ENCODE results near the gene STAT6. TPM values are rescaled to one million over a fixed set of nuclear protein-coding genes. Genes with fewer than 3 reads are reported as not detected.

STAT6 gene
- total RNA-seq, 1 experiment from 2014 or later = 44.2 TPM

DNA sequence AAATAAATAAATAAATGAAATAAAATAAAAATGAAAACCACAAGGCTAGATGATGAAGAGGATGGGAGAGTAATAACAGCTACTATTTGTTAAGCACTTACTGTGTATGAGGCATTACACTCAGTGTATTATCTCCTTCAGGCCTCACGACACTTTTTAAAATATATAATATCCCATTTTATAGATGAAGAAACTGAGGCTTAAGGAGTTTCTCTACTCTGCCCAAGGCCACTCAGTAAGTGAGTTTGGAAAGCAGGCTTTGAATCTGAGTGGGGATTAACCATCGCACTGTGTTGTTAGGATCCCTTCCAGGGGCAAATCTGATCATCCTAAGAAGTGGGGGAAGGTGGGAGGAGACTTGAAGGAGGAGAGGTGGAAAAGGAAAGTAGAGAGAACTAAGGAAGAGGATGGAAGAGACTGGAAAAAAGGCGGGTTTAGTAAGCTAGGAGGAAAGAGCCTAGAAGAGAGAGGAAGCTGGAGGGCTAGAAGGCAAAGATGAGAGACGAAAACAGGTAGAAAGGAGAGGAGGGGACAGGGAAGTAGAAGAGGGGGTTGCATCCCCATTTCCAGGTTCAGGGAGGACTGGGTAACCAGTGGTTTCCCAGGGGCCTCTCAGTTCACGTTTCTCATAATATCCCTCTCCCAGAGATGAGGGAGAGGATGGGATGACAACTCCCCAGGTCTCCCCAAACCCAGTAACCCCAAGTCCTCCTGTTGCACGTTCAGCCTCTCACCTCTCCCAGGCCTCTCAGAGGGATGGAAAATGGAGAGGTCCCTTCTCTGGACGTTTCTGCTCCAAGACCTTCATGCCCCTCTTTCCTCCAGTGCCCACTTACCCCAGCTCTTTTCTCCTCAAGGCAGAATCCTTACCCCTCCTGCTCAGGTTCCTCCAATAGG is 1.7 kb downstream of the STAT6 start:
- H3K36me3 Mint-ChIP-seq (ENCODE audit: insufficient read depth, unreplicated experiment) = peaks cover 18% of the 10 kb centered on the region
- H3K4me1 ChIP-seq = 0 out of 2 replicates have a peak, but pooled peaks cover 3% of the 10 kb centered on the region
- H3K27me3 ChIP-seq (replicated peaks; ENCODE audit: control insufficient read depth, insufficient read depth, low read length) = no peaks in the 10 kb centered on the region
- H3K4me1 Mint-ChIP-seq (ENCODE audit: low read depth, unreplicated experiment) = peaks cover 13% of the 10 kb centered on the region
- no TSS peak for BruUV-seq (replicated peaks)
- DNase-seq = no peak
- peak overlapping the region; percentile 5 for H3K27ac Mint-ChIP-seq (ENCODE audit: unreplicated experiment)
- no peaks in the 10 kb centered on the region for H3K9me3 ChIP-seq
- H3K27me3 Mint-ChIP-seq (ENCODE audit: insufficient read depth, unreplicated experiment) = no peaks in the 10 kb centered on the region
- ChIA-PET POLR2A (interaction anchor here (3.4 kb wide), 1 partner anchor 21 kb away, joined by 56 read pairs; the partner anchor contains the start of gene NAB2), CTCF (interaction anchor here (1.1 to 3.0 kb wide), 3 partner anchors 8 to 40 kb away, joined by 4 to 36 read pairs (median 33); partner anchors contain the start of gene NEMP1)
- no peaks in the 10 kb centered on the region for H3K9me3 Mint-ChIP-seq (ENCODE audit: unreplicated experiment)
- intact Hi-C loops (cut with micrococcal nuclease; ENCODE audit: unreplicated experiment) = no loop called here
- peaks cover 2% of the 10 kb centered on the region; the same call in 1 of the 2 replicates for H3K36me3 ChIP-seq (ENCODE audit: control insufficient read depth, insufficient read depth, low read length)
- peak overlapping the region; percentile 89 for H3K4me3 Mint-ChIP-seq (ENCODE audit: unreplicated experiment)
- TF ChIP-seq, protein P1, sequence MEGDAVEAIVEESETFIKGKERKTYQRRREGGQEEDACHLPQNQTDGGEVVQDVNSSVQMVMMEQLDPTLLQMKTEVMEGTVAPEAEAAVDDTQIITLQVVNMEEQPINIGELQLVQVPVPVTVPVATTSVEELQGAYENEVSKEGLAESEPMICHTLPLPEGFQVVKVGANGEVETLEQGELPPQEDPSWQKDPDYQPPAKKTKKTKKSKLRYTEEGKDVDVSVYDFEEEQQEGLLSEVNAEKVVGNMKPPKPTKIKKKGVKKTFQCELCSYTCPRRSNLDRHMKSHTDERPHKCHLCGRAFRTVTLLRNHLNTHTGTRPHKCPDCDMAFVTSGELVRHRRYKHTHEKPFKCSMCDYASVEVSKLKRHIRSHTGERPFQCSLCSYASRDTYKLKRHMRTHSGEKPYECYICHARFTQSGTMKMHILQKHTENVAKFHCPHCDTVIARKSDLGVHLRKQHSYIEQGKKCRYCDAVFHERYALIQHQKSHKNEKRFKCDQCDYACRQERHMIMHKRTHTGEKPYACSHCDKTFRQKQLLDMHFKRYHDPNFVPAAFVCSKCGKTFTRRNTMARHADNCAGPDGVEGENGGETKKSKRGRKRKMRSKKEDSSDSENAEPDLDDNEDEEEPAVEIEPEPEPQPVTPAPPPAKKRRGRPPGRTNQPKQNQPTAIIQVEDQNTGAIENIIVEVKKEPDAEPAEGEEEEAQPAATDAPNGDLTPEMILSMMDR (IDR thresholded peaks at IDR 0.05; ENCODE audit: insufficient read depth in 1 of 2, low read depth in 1 of 2, low read length in 1 of 2, severe bottlenecking in 1 of 2, unreplicated experiment in 1 of 2) = no peak
- H3K4me3 ChIP-seq (ENCODE audit: low read depth, low read length) = peak overlapping the region; percentile 43

DNA sequence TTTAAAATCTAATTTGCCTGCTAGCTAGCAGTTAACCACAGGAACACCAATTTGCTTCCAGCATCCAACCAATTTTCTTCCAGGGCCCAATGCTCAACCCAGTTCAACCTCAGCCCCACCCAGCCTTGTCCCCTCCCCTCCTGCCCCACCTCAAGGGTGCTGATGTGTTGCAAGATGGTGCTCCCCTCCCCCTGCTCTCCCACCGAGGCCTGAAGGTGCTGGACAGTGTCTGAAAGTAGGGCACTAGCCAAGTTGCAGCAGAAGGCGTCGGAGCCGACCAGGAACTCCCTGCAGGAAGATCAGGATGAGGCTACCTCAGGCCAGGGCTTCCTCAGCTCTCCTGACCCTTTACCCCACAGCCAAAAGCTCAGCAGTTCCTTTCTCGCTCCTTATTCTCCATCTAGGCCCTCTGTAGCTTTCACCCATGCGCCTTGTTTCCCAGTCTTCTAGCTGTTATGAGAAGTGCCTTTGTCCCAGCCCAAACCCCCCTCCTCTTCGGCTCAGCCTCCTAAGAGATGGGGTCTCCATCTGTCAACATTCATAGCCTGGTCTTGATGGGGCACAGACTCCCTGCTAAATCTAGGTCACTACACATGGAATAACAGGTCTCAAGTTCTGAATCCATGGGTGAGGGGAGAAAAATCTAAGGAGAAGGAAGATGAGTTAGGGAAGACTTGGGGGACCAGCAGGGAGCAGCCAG is 3.6 kb downstream of the STAT6 start:
- no peak for DNase-seq
- Histone ChIP-seq H3K27me3 (replicated peaks; ENCODE audit: control insufficient read depth, insufficient read depth, low read length) (no peaks in the 10 kb centered on the region), H3K4me1 (peaks cover 2% of the 10 kb centered on the region; the same call in 1 of the 2 replicates), H3K36me3 (ENCODE audit: control insufficient read depth, insufficient read depth, low read length) (peaks cover 2% of the 10 kb centered on the region; the same call in 1 of the 2 replicates), H3K4me3 (ENCODE audit: low read depth, low read length) (no peak overlapping the region), H3K9me3 (no peaks in the 10 kb centered on the region)
- Mint-ChIP-seq H3K36me3 (ENCODE audit: insufficient read depth, unreplicated experiment) (peaks cover 19% of the 10 kb centered on the region), H3K4me1 (ENCODE audit: low read depth, unreplicated experiment) (peaks cover 9% of the 10 kb centered on the region), H3K9me3 (ENCODE audit: unreplicated experiment) (no peaks in the 10 kb centered on the region), H3K4me3 (ENCODE audit: unreplicated experiment) (no peak overlapping the region), H3K27me3 (ENCODE audit: insufficient read depth, unreplicated experiment) (no peaks in the 10 kb centered on the region), H3K27ac (ENCODE audit: unreplicated experiment) (no peak overlapping the region)
- TF ChIP-seq, protein P1 (IDR thresholded peaks at IDR 0.05; ENCODE audit: insufficient read depth in 1 of 2, low read depth in 1 of 2, low read length in 1 of 2, severe bottlenecking in 1 of 2, unreplicated experiment in 1 of 2) = no peak
- POLR2A ChIA-PET = no interaction called here
- no TSS peak for BruUV-seq (replicated peaks)
- CTCF ChIA-PET = no interaction called here
- intact Hi-C loops (cut with micrococcal nuclease; ENCODE audit: unreplicated experiment) = no loop called here

DNA sequence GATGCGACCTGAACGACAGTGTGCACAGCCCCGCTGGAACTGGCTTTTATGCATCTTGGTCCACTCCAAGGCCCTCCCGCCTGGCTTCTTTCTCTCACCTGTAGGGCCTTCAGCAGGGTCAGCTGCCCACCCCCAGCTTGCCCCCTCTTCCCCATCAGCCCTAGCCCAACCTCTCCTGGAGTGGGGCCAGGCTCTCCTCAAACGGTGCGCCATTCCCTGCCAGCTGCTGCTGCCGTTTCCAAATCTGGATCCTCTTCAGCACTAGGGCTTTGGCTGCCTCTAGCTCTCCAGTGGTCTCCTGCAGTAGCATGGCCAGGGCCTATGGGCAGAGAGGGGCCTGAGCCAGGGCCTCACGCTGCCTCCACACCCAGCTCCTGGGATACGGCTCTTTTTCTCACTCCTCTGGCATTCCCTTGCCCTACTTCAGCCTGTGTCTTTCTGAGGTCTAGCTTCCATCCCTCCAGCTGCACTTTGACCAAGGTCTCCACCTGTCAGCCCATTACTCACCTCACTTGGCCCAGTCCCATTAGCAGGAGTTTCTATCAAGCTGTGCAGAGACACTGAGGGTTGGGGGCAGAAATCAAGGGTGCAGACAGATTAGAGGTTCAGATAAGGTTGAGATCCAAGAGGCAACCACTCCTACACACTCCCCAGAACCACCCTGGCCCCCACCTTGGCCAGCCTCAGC is 5.0 kb downstream of the STAT6 start:
- H3K9me3 Mint-ChIP-seq (ENCODE audit: unreplicated experiment) = no peaks in the 10 kb centered on the region
- H3K36me3 Mint-ChIP-seq (ENCODE audit: insufficient read depth, unreplicated experiment) = peaks cover 12% of the 10 kb centered on the region
- TF ChIP-seq, protein P1 (IDR thresholded peaks at IDR 0.05; ENCODE audit: insufficient read depth in 1 of 2, low read depth in 1 of 2, low read length in 1 of 2, severe bottlenecking in 1 of 2, unreplicated experiment in 1 of 2) = no peak
- no peak for DNase-seq
- POLR2A ChIA-PET = interaction anchor here (0.6 kb wide), 1 partner anchor 124 kb away, joined by 3 read pairs; no protein-coding TSS in a partner anchor
- Histone ChIP-seq H3K36me3 (ENCODE audit: control insufficient read depth, insufficient read depth, low read length) (peaks cover 2% of the 10 kb centered on the region; the same call in 1 of the 2 replicates), H3K27me3 (replicated peaks; ENCODE audit: control insufficient read depth, insufficient read depth, low read length) (no peaks in the 10 kb centered on the region), H3K9me3 (no peaks in the 10 kb centered on the region), H3K4me3 (ENCODE audit: low read depth, low read length) (no peak overlapping the region), H3K4me1 (peaks cover 11% of the 10 kb centered on the region)
- H3K4me1 Mint-ChIP-seq (ENCODE audit: low read depth, unreplicated experiment) = peaks cover 7% of the 10 kb centered on the region
- intact Hi-C loops (cut with micrococcal nuclease; ENCODE audit: unreplicated experiment) = no loop called here
- CTCF ChIA-PET = interaction anchor here (0.6 to 0.9 kb wide), 3 partner anchors 37 to 170 kb away, joined by 3 to 4 read pairs (median 3); no protein-coding TSS in a partner anchor
- H3K4me3 Mint-ChIP-seq (ENCODE audit: unreplicated experiment) = no peak overlapping the region
- H3K27me3 Mint-ChIP-seq (ENCODE audit: insufficient read depth, unreplicated experiment) = no peaks in the 10 kb centered on the region
- no peak overlapping the region for H3K27ac Mint-ChIP-seq (ENCODE audit: unreplicated experiment)
- BruUV-seq (replicated peaks) = no TSS peak
